Measurements from ENCODE around the gene ZNF12.
"Not testable (repeated sequence)": the region's sequence is repeated elsewhere in the genome, so short reads cannot be mapped to it uniquely, and the experiment has no call there.

ZNF12 gene

GRCh38 chr7:6705959-6706665 is 635 bp downstream of the ZNF12 start:
- in situ Hi-C loops (cut with HindIII; ENCODE audit: low pct_ligation_motif_present, low pct_unique_long_range_greater_than_20kb, low sequenced_read_pairs) = no loop called here
- peak; percentile 60 for DNase-seq

- in situ Hi-C loops (cut with HindIII; ENCODE audit: low pct_ligation_motif_present, low pct_unique_long_range_greater_than_20kb, low sequenced_read_pairs) = no loop called here
- DNase-seq = no peak
These were observed 4.9 kb downstream of the ZNF12 start for GRCh38 chr7:6701860-6702259.

GRCh38 chr7:6700793-6701192 is 6.0 kb downstream of the ZNF12 start:
- in situ Hi-C loops (cut with HindIII; ENCODE audit: low pct_ligation_motif_present, low pct_unique_long_range_greater_than_20kb, low sequenced_read_pairs) = no loop called here

GRCh38 chr7:6691609-6692106 is 15.1 kb downstream of the ZNF12 start:
- DNase-seq = peak; percentile 53
- in situ Hi-C loops (cut with HindIII; ENCODE audit: low pct_ligation_motif_present, low pct_unique_long_range_greater_than_20kb, low sequenced_read_pairs) = no loop called here

More at GRCh38 chr7:6700793-6701192, 6.0 kb downstream of the ZNF12 start:
- DNase-seq = no peak

- DNase-seq = no peak
- in situ Hi-C loops (cut with HindIII; ENCODE audit: low pct_ligation_motif_present, low pct_unique_long_range_greater_than_20kb, low sequenced_read_pairs) = no loop called here
These were observed 15.6 kb downstream of the ZNF12 start for GRCh38 chr7:6691103-6691502.

GRCh38 chr7:6680146-6680545 is 26.6 kb downstream of the ZNF12 start:
- DNase-seq = no peak
- in situ Hi-C loops (cut with HindIII; ENCODE audit: low pct_ligation_motif_present, low pct_unique_long_range_greater_than_20kb, low sequenced_read_pairs) = no loop called here

- in situ Hi-C loops (cut with HindIII; ENCODE audit: low pct_ligation_motif_present, low pct_unique_long_range_greater_than_20kb, low sequenced_read_pairs) = no loop called here
- peak; percentile 14 for DNase-seq
These were observed 30.8 kb downstream of the ZNF12 start for GRCh38 chr7:6675807-6676405.

GRCh38 chr7:6670851-6671250 is 35.9 kb downstream of the ZNF12 start:
- in situ Hi-C loops (cut with HindIII; ENCODE audit: low pct_ligation_motif_present, low pct_unique_long_range_greater_than_20kb, low sequenced_read_pairs) = not testable (repeated sequence)

GRCh38 chr7:6658618-6659345 is 48.0 kb downstream of the ZNF12 start:
- in situ Hi-C loops (cut with HindIII; ENCODE audit: low pct_ligation_motif_present, low pct_unique_long_range_greater_than_20kb, low sequenced_read_pairs) = no loop called here
- DNase-seq = no peak

More at GRCh38 chr7:6670851-6671250, 35.9 kb downstream of the ZNF12 start:
- not testable (repeated sequence) for DNase-seq

- no peak for DNase-seq
- in situ Hi-C loops (cut with HindIII; ENCODE audit: low pct_ligation_motif_present, low pct_unique_long_range_greater_than_20kb, low sequenced_read_pairs) = no loop called here
These were observed 50.3 kb downstream of the ZNF12 start for GRCh38 chr7:6656413-6656812.

GRCh38 chr7:6655636-6656385 is 50.9 kb downstream of the ZNF12 start:
- DNase-seq = no peak
- in situ Hi-C loops (cut with HindIII; ENCODE audit: low pct_ligation_motif_present, low pct_unique_long_range_greater_than_20kb, low sequenced_read_pairs) = no loop called here

GRCh38 chr7:6654842-6655610 is 51.7 kb downstream of the ZNF12 start:
- no peak for DNase-seq
- in situ Hi-C loops (cut with HindIII; ENCODE audit: low pct_ligation_motif_present, low pct_unique_long_range_greater_than_20kb, low sequenced_read_pairs) = no loop called here

- in situ Hi-C loops (cut with HindIII; ENCODE audit: low pct_ligation_motif_present, low pct_unique_long_range_greater_than_20kb, low sequenced_read_pairs) = no loop called here
- DNase-seq = no peak
These were observed 52.5 kb downstream of the ZNF12 start for GRCh38 chr7:6654113-6654841.

GRCh38 chr7:6653071-6654003 is 53.4 kb downstream of the ZNF12 start:
- in situ Hi-C loops (cut with HindIII; ENCODE audit: low pct_ligation_motif_present, low pct_unique_long_range_greater_than_20kb, low sequenced_read_pairs) = no loop called here
- no peak for DNase-seq

- DNase-seq = no peak
- in situ Hi-C loops (cut with HindIII; ENCODE audit: low pct_ligation_motif_present, low pct_unique_long_range_greater_than_20kb, low sequenced_read_pairs) = no loop called here
These were observed 54.2 kb downstream of the ZNF12 start for GRCh38 chr7:6652446-6653011.

- no peak for DNase-seq
- in situ Hi-C loops (cut with HindIII; ENCODE audit: low pct_ligation_motif_present, low pct_unique_long_range_greater_than_20kb, low sequenced_read_pairs) = no loop called here
These were observed 54.8 kb downstream of the ZNF12 start for GRCh38 chr7:6651851-6652445.

Data from ACHN (cell line).